K562 (cell line): Measurements from ENCODE around the gene ADRA1B. TPM values are rescaled to one million over a fixed set of nuclear protein-coding genes. Genes with fewer than 3 reads are reported as not detected.

Experiments
- FOXA3 ChIP-seq, 2 experiments: fragments of 450-650 bp in 1 of 2; sonication (generic) in 1 of 2; formaldehyde crosslinking; IDR thresholded peaks in 1 of 2; conservative IDR thresholded peaks in 1 of 2; 2 replicates each; pipeline versions ENCODE4 v1.4.0 to v1.8.0; 2020 to 2022; ENCODE audit warnings: mild to moderate bottlenecking in 2 of 2, missing genetic modification reagents in 1 of 2
- FOXJ2 ChIP-seq: fragments of 200-800 bp; sonication (Bioruptor generic); IDR thresholded peaks from 2 replicates; pipeline ENCODE4 v1.6.1; 2016; ENCODE audit warnings: missing genetic modification characterization, missing compliant biosample characterization
- MAFK ChIP-seq: IDR thresholded peaks from 2 replicates; pipeline ENCODE4 v1.6.1; 2011; ENCODE audit warnings: low read length, improper control_type of control experiment
- PURB ChIP-seq: sonication (generic); formaldehyde crosslinking; IDR thresholded peaks from 2 replicates; pipeline ENCODE4 v1.9.0; 2021; ENCODE audit warnings: low read depth, mild to moderate bottlenecking, missing genetic modification reagents
- TEAD4 ChIP-seq, 2 experiments: sonication (generic) in 1 of 2; formaldehyde crosslinking in 1 of 2; IDR thresholded peaks; 2 replicates each; pipeline versions ENCODE4 v1.6.1 to v1.8.0; 2012 to 2022; ENCODE audit warnings: borderline replicate concordance in 1 of 2, inconsistent platforms in 1 of 2, low read length in 1 of 2, mild to moderate bottlenecking in 1 of 2, missing genetic modification reagents in 1 of 2
- TFAP4 ChIP-seq: sonication (generic); formaldehyde crosslinking; IDR thresholded peaks from 2 replicates; pipeline ENCODE4 v1.8.0; 2022; ENCODE audit warnings: missing genetic modification reagents, mild to moderate bottlenecking, moderate library complexity, borderline replicate concordance
- ZNF583 ChIP-seq: fragments of 250-450 bp; sonication (Bioruptor Pico); IDR thresholded peaks from 2 replicates; pipeline ENCODE4 v1.4.0; 2020
- polyA plus RNA-seq, 8 experiments: library from polyadenylated mRNA; depleted of rRNA in 4 of 8; stranded (reverse) in 5 of 8; unstranded in 3 of 8; fragments of >200 nt; fragmentation: Nextera tagmentation in 2 of 8; fragmentation: Illumina TruSeq in 1 of 8; extraction: Ambion mirVana in 2 of 8; extraction: Trizol in 1 of 8; gene quantifications; 2 replicates each; pipeline versions ENCODE4 v1.2.1 to v1.2.3, GENCODE V29; 2011 to 2014; ENCODE audit warnings: inconsistent platforms in 1 of 8, missing spikeins in 1 of 8
- total RNA-seq, 7 experiments: library from RNA; depleted of rRNA in 6 of 7; stranded (reverse); fragments of >200 nt in 6 of 7; fragmentation: Illumina TruSeq in 2 of 7; extraction: Trizol in 2 of 7; gene quantifications; 2 replicates each; pipeline versions ENCODE4 v1.2.1 to v1.2.3, GENCODE V29; 2011 to 2021; ENCODE audit warnings: low replicate concordance in 1 of 7
- TF ChIP-seq, protein P1 (sequence below): fragments of 200-800 bp; sonication (Bioruptor generic); IDR thresholded peaks from 2 replicates; pipeline ENCODE4 v1.6.1; 2017; ENCODE audit warnings: missing genetic modification characterization, missing compliant biosample characterization
- TF ChIP-seq, protein P2 (sequence below): fragments of 450-650 bp; IDR thresholded peaks from 2 replicates; pipeline ENCODE4 v1.7.0; 2016; ENCODE audit warnings: borderline replicate concordance

Gene ADRA1B
- total and polyA plus RNA-seq, 9 of the 15 experiments (the other 6 are each of a cell fraction or from before 2014, with no cell fraction given), result not detected

DNA sequence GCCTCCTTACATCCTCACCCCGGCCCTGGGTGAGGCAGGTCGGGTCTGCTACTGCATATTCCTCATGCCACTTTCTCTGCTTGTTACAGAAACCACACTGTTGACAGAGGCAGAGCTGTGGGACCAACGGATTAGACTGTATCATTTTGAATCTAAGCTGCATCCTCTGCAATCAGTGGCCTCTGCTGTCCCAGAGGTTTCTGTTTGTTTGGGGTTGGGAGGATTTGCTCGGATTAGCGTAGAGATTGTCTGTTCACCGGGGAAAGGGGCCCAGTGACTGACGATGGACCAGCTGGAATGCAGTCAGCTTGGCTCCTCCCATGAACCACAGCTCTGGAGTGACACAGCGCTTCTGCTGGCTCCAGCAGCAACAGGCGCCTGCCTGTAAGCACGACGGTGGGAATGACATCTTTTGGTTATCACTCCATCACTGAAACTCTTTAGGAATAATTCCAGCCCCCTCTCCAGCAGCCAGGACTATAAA lies 37.3 kb upstream of the ADRA1B start (continued):
- TF ChIP-seq TFAP4 (CRISPR knock-in tag), result peak; percentile 62; the same call in 1 of the 2 replicates
- no peak for TF ChIP-seq ZNF583
- no peak for TF ChIP-seq PURB (CRISPR knock-in tag)
- no peak for TF ChIP-seq FOXJ2 (tag)
- TF ChIP-seq MAFK, result 0 out of 2 replicates have a peak, but pooled peaks have one; percentile 22
- TF ChIP-seq TEAD4 (IDR thresholded peaks at IDR 0.05; ENCODE audit: low read length), result peak; percentile 40; the same call in 1 of the 2 replicates
- TF ChIP-seq TEAD4 (CRISPR knock-in tag; IDR thresholded peaks at IDR 0.05; ENCODE audit: borderline replicate concordance), result no peak
- TF ChIP-seq, protein P1, sequence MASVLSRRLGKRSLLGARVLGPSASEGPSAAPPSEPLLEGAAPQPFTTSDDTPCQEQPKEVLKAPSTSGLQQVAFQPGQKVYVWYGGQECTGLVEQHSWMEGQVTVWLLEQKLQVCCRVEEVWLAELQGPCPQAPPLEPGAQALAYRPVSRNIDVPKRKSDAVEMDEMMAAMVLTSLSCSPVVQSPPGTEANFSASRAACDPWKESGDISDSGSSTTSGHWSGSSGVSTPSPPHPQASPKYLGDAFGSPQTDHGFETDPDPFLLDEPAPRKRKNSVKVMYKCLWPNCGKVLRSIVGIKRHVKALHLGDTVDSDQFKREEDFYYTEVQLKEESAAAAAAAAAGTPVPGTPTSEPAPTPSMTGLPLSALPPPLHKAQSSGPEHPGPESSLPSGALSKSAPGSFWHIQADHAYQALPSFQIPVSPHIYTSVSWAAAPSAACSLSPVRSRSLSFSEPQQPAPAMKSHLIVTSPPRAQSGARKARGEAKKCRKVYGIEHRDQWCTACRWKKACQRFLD (CRISPR knock-in tag), result no peak
- TF ChIP-seq, protein P2, sequence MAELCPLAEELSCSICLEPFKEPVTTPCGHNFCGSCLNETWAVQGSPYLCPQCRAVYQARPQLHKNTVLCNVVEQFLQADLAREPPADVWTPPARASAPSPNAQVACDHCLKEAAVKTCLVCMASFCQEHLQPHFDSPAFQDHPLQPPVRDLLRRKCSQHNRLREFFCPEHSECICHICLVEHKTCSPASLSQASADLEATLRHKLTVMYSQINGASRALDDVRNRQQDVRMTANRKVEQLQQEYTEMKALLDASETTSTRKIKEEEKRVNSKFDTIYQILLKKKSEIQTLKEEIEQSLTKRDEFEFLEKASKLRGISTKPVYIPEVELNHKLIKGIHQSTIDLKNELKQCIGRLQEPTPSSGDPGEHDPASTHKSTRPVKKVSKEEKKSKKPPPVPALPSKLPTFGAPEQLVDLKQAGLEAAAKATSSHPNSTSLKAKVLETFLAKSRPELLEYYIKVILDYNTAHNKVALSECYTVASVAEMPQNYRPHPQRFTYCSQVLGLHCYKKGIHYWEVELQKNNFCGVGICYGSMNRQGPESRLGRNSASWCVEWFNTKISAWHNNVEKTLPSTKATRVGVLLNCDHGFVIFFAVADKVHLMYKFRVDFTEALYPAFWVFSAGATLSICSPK, result no peak
- TF ChIP-seq FOXA3 (CRISPR knock-in tag; conservative IDR thresholded peaks at IDR 0.05 in 1 of 2, IDR thresholded peaks at IDR 0.05 in 1 of 2), result peak in 1 of 2 experiments; percentile 54; a peak in 2 of 4 replicates
- TF ChIP-seq, all 486 proteins: peak for 9
